GM23248 (cell line): ENCODE measurements around the gene NDUFB6. TPM values are rescaled to one million over a fixed set of nuclear protein-coding genes. Genes with fewer than 3 reads are reported as not detected.

Source experiments
- DNase-seq: peaks from one replicate; pipeline ENCODE4 v3.0.0-alpha.2; 2015
- H2AFZ ChIP-seq: fragments of 200-600 bp; sonication (generic); 2 replicates; pipeline ENCODE4 v1.6.1; 2016; ENCODE audit warnings: antibody characterized with exemption
- H3F3A ChIP-seq: fragments of 200-600 bp; sonication (generic); 2 replicates; pipeline ENCODE4 v1.6.1; 2016; ENCODE audit warnings: mild to moderate bottlenecking, antibody characterized with exemption, mixed run types; ENCODE audit not compliant: insufficient read depth
- H3K27ac ChIP-seq: fragments of 200-600 bp; sonication (generic); 2 replicates; pipeline ENCODE4 v1.5.1; 2016; ENCODE audit warnings: mild to moderate bottlenecking
- H3K27me3 ChIP-seq: fragments of 200-600 bp; sonication (generic); replicated peaks from 2 replicates; pipeline ENCODE4 v1.6.1; 2016; ENCODE audit warnings: mild to moderate bottlenecking; ENCODE audit not compliant: insufficient read depth
- H3K36me3 ChIP-seq: fragments of 200-600 bp; sonication (generic); 2 replicates; pipeline ENCODE4 v1.6.1; 2016; ENCODE audit warnings: low read depth, mild to moderate bottlenecking
- H3K4me1 ChIP-seq: fragments of 200-600 bp; sonication (generic); 2 replicates; pipeline ENCODE4 v1.6.1; 2016; ENCODE audit warnings: mild to moderate bottlenecking; ENCODE audit not compliant: insufficient read depth
- H3K4me2 ChIP-seq: fragments of 200-600 bp; sonication (generic); one replicate; pipeline ENCODE4 v1.6.1; 2016; ENCODE audit warnings: mild to moderate bottlenecking; ENCODE audit not compliant: unreplicated experiment
- H3K4me3 ChIP-seq: fragments of 200-600 bp; sonication (generic); 2 replicates; pipeline ENCODE4 v1.5.1; 2016; ENCODE audit warnings: mild to moderate bottlenecking
- H3K79me2 ChIP-seq: fragments of 200-600 bp; sonication (generic); 2 replicates; pipeline ENCODE4 v1.6.1; 2016; ENCODE audit warnings: mild to moderate bottlenecking; ENCODE audit not compliant: insufficient read depth
- H3K9ac ChIP-seq: fragments of 200-600 bp; sonication (generic); 2 replicates; pipeline ENCODE4 v1.6.1; 2016; ENCODE audit warnings: mild to moderate bottlenecking
- H3K9me2 ChIP-seq: fragments of 200-600 bp; sonication (generic); 2 replicates; pipeline ENCODE4 v1.6.1; 2016; ENCODE audit warnings: mixed run types, mild to moderate bottlenecking, moderate library complexity; ENCODE audit not compliant: insufficient read depth
- H3K9me3 ChIP-seq: fragments of 200-600 bp; sonication (generic); one replicate; pipeline ENCODE4 v1.6.1; 2017; ENCODE audit warnings: low read depth
- H4K20me1 ChIP-seq: fragments of 200-600 bp; sonication (generic); 2 replicates; pipeline ENCODE4 v1.6.0; 2016; ENCODE audit not compliant: insufficient read depth
- EZH2 ChIP-seq: fragments of 200-600 bp; sonication (generic); IDR thresholded peaks from 2 replicates; pipeline ENCODE4 v1.6.1; 2018; ENCODE audit warnings: antibody characterized with exemption, mild to moderate bottlenecking; ENCODE audit not compliant: insufficient read depth, poor library complexity, severe bottlenecking
- EZH2phosphoT487 ChIP-seq: fragments of 200-600 bp; sonication (generic); IDR thresholded peaks from 2 replicates; pipeline ENCODE4 v1.6.1; 2018; ENCODE audit warnings: antibody characterized with exemption, moderate library complexity, mild to moderate bottlenecking, low read depth; ENCODE audit not compliant: insufficient read depth
- WGBS, 2 experiments: methylation state at CpG; one replicate each; pipeline ENCODE4 v1.1.6; 2015 to 2017; ENCODE audit warnings: low lambda C conversion rate in 2 of 2, low coverage in 1 of 2; ENCODE audit errors: missing lambda C conversion rate in 2 of 2; 5-methylcytosine and 5-hydroxymethylcytosine counted together
- in situ Hi-C: fragments of 300-500 bp; cut with MboI; formaldehyde crosslinking; loops from 2 replicates; pipeline ENCODE4 v1.15.0; 2020
- polyA plus RNA-seq: library from polyadenylated mRNA; unstranded; fragments of >200 nt; fragmentation: Nextera tagmentation; extraction: Ambion mirVana; gene quantifications from 2 replicates; pipeline ENCODE4 v1.2.1, GENCODE V29; 2016
- total RNA-seq: library from RNA; depleted of rRNA; stranded (reverse); fragments of >200 nt; shearing (Covaris generic); gene quantifications from 2 replicates; pipeline ENCODE4 v1.2.3, GENCODE V29; 2014

The NDUFB6 gene
- total and polyA plus RNA-seq, 2 experiments from 2014 or later, result 31.8 to 172 TPM

DNA sequence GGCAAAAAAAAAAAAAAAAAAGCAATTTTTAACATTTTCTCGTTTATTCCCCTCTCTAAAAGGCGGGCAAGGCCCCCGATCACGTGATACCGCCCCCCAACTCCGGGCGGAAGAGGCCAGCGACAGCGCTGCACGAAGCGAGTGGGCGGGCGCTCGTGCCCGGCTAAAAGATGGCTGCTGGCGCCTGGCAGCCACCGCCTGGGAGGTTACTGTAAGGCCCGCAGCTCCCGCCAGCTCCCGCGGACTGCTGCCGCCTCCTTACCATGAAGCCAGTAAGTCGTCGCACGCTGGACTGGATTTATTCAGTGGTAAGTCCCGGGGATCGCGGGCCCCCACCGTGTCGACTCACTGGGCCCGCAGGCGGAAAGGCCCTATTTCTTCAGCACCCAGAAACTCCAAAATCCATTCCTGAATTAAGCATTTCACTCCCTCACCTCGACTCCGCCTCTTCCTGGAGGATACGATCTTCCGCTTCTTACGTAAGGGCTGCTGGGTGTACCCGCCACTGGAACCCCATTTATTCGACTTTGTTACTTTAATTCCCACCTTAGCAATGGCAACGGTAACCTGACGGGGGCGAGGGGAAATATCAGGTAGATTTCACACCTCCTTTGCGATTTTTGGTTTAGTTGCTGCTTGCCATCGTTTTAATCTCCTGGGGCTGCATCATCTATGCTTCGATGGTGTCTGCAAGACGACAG lies 20.6 kb downstream of the NDUFB6 start, which contains the start of the genes SMIM27 and TOPORS:
SMIM27 (plus strand) TSS at position 156 of the 701 bp plus-strand sequence; CDS start at position 264, 108 bp downstream.
TOPORS (minus strand) TSS at position 415 of the 701 bp plus-strand sequence; CDS start at position 265, 150 bp downstream.
- Histone ChIP-seq H2AFZ (peak within 1 kb of the TSS; percentile 87), H4K20me1 (no peaks in the 10 kb centered on the region), H3K9me2 (no peaks in the 10 kb centered on the region), H3K9me3 (no peaks in the 10 kb centered on the region), H3K4me3 (peak within 1 kb of the TSS; percentile 88), H3K27me3 (no peaks in the 10 kb centered on the region), H3K36me3 (peaks cover 3% of the 10 kb centered on the region; the same call in 1 of the 2 replicates), H3K9ac (peak within 1 kb of the TSS; percentile 97), H3F3A (peaks cover 29% of the 10 kb centered on the region), H3K4me2 (peak within 1 kb of the TSS; percentile 94), H3K27ac (peak within 1 kb of the TSS; percentile 98), H3K4me1 (peaks cover 14% of the 10 kb centered on the region; the same call in 1 of the 2 replicates), H3K79me2 (peaks cover 88% of the 10 kb centered on the region)
- in situ Hi-C loops, result no loop called here
- TF ChIP-seq EZH2phosphoT487, result no peak
- no peak for TF ChIP-seq EZH2
- DNase-seq, result peak; percentile 98
- WGBS, 2 experiments, result 0 to 1% methylated on average over 46 of the region's 46 CpGs

DNA sequence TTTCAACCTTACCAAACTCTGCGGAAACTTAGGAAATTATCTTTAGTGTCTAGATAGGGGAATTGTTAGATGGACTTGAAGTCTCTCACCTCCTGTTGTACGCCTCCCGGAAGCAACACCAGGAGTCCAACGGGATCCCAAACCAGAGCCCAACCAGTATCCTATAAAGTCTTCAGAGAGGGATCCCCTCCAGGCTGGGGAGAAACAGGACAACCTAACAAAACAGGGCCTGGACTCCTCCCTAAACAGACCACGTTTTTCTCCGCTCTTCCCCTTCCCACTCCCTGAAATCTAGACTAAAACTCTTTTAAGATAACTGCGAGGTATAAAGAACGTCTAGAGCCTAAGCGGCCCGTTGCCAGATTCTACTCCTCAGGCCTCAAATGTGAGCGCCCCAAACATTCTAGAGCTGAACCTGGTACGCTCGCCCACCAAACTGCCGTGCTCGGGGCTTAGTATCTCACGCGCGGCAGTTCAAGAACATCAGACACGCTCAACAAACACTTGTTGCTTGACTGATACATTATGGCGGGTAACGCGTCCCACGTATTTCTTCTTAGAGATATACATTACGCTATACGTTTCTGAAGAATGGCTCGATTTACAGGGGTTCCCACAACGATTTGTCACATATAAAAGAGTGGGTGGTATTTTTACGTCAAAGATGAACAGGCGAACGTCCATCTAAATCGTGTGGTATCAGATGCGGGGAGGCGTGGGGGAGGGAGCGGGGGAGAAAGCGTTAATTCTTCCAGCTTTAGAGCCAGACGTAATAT lies 21.5 kb downstream of the NDUFB6 start:
- peak overlapping the region; percentile 98 for H3K27ac ChIP-seq
- peak overlapping the region; percentile 97 for H3K9ac ChIP-seq
- DNase-seq, result peak; percentile 66
- H3F3A ChIP-seq, result peaks cover 29% of the 10 kb centered on the region
- peaks cover 14% of the 10 kb centered on the region; the same call in 1 of the 2 replicates for H3K4me1 ChIP-seq
- no peaks in the 10 kb centered on the region for H4K20me1 ChIP-seq
- in situ Hi-C loops, result no loop called here
- 1% methylated on average over 31 to 36 of the region's 36 CpGs for WGBS, 2 experiments
- peaks cover 3% of the 10 kb centered on the region; the same call in 1 of the 2 replicates for H3K36me3 ChIP-seq
- no peak for TF ChIP-seq EZH2phosphoT487
- TF ChIP-seq EZH2, result no peak
- no peaks in the 10 kb centered on the region for H3K9me3 ChIP-seq
- H2AFZ ChIP-seq, result peak overlapping the region; percentile 87
- H3K4me2 ChIP-seq, result peak overlapping the region; percentile 94
- H3K79me2 ChIP-seq, result peaks cover 89% of the 10 kb centered on the region
- H3K9me2 ChIP-seq, result no peaks in the 10 kb centered on the region
- H3K27me3 ChIP-seq, result no peaks in the 10 kb centered on the region
- H3K4me3 ChIP-seq, result peak overlapping the region; percentile 88

DNA sequence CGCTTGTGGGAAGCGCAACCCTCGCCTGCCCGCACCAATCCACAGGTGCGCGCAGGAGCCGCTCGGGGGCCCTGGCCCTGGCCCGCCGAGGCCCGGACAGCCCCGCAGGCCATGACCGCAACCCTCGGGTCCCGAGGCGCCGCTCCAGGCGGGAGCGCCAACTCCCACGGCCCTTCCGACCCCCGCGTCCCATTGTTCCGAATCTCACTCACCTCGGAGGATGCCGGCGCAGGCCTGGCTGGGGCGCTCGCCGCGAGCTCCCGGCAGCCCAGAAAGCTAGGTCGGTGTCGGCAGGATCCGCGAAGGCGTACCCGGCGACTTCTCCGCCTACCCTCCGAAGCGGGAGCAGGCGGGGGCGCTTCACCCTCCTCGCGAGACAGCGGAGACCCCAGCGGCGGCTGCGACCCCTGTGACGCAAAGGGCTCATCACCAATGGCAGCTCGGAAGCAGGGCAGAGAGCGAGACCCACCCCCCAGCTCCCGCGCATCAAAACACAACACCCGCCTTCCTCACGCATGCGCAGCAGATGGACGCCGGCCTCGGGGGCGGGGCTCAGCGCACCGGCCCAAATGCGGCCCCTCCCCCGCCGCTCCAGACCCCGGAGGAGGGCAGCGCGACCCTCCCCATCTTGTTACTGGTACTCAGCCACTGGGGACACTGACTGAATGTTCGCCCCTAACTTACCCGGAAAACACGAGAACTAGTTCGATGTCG lies 22.2 kb downstream of the NDUFB6 start:
- Histone ChIP-seq H3K9ac (peak overlapping the region; percentile 97), H4K20me1 (peaks cover 5% of the 10 kb centered on the region; the same call in 1 of the 2 replicates), H3K9me3 (no peaks in the 10 kb centered on the region), H3K27me3 (no peaks in the 10 kb centered on the region), H3K36me3 (peaks cover 3% of the 10 kb centered on the region; the same call in 1 of the 2 replicates), H3F3A (peaks cover 29% of the 10 kb centered on the region), H2AFZ (peak overlapping the region; percentile 87), H3K4me2 (peak overlapping the region; percentile 94), H3K79me2 (peaks cover 89% of the 10 kb centered on the region), H3K27ac (peak overlapping the region; percentile 98), H3K4me1 (peaks cover 14% of the 10 kb centered on the region; the same call in 1 of the 2 replicates), H3K9me2 (no peaks in the 10 kb centered on the region), H3K4me3 (peak overlapping the region; percentile 88)
- in situ Hi-C loops, result no loop called here
- 1% methylated on average over 61 of the region's 75 CpGs for WGBS, 2 experiments
- no peak for TF ChIP-seq EZH2
- no peak for TF ChIP-seq EZH2phosphoT487
- DNase-seq, result peak; percentile 92
